ENCODE data around the gene THOC5.

DNA sequence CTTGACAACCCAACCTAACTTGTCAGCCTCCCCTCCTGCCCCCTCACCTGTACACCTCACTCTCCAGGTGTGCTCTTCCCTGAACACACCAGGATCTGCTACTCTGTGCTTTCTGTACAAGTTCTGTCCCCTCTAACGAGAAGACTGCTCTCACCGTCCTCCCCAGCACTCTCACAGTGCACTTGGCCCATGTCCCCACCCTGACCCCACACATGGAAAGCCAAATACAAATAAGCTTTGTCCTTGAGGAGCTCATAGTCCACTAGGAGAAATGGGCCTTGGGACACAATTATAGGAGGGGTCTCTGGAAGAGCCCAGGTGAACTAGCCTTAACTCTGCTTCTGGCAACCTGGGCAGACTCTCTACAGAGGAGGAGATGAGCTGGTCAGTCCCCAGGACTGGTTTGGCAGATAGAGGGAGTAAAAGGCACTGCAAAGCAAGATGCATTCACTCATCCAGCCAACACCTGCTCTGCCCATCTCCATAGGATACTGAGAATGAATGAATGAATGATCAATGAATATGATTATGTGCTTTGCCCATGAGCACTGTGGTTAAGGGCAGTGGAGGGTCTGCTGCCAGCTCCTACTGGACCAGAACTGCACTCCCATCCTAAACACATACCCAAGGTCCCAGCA, 17.5 kb upstream of the THOC5 start:
- TF ChIP-seq, protein P1, sequence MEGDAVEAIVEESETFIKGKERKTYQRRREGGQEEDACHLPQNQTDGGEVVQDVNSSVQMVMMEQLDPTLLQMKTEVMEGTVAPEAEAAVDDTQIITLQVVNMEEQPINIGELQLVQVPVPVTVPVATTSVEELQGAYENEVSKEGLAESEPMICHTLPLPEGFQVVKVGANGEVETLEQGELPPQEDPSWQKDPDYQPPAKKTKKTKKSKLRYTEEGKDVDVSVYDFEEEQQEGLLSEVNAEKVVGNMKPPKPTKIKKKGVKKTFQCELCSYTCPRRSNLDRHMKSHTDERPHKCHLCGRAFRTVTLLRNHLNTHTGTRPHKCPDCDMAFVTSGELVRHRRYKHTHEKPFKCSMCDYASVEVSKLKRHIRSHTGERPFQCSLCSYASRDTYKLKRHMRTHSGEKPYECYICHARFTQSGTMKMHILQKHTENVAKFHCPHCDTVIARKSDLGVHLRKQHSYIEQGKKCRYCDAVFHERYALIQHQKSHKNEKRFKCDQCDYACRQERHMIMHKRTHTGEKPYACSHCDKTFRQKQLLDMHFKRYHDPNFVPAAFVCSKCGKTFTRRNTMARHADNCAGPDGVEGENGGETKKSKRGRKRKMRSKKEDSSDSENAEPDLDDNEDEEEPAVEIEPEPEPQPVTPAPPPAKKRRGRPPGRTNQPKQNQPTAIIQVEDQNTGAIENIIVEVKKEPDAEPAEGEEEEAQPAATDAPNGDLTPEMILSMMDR (IDR thresholded peaks at IDR 0.05), result no peak
- TF ChIP-seq ELF1 (IDR thresholded peaks at IDR 0.05) (no peak), EZH2phosphoT487 (IDR thresholded peaks at IDR 0.05; ENCODE audit: borderline replicate concordance, low read depth) (no peak), YY1 (IDR thresholded peaks at IDR 0.05; ENCODE audit: low read depth) (no peak), NFIC (IDR thresholded peaks at IDR 0.05; ENCODE audit: borderline replicate concordance) (no peak), SIN3A (IDR thresholded peaks at IDR 0.05; ENCODE audit: borderline replicate concordance, low read depth, low read length) (no peak), RCOR1 (IDR thresholded peaks at IDR 0.05; ENCODE audit: low read length) (no peak)
